ENCODE measurements around the gene GLIPR1.

DNA sequence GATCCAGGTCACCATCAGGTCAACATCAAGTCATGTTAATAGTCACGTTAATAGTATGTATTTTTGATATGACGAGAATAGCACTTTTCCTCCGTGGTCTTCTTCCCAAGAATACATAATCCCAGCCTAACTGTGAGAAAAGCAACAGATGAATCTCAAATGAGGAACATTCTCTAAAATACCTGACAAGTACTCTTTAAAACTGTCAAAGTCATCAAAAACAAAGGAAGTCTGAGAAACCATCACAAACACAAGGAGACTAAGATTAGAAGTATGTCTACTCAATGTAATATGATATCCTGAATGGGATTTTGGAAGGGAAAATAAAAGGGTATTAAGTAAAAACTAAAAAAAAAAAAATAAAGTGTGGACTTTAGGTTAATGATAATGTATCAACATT is 36.8 kb upstream of the GLIPR1 start:
- TF ChIP-seq, protein P1, sequence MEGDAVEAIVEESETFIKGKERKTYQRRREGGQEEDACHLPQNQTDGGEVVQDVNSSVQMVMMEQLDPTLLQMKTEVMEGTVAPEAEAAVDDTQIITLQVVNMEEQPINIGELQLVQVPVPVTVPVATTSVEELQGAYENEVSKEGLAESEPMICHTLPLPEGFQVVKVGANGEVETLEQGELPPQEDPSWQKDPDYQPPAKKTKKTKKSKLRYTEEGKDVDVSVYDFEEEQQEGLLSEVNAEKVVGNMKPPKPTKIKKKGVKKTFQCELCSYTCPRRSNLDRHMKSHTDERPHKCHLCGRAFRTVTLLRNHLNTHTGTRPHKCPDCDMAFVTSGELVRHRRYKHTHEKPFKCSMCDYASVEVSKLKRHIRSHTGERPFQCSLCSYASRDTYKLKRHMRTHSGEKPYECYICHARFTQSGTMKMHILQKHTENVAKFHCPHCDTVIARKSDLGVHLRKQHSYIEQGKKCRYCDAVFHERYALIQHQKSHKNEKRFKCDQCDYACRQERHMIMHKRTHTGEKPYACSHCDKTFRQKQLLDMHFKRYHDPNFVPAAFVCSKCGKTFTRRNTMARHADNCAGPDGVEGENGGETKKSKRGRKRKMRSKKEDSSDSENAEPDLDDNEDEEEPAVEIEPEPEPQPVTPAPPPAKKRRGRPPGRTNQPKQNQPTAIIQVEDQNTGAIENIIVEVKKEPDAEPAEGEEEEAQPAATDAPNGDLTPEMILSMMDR (IDR thresholded peaks at IDR 0.05; ENCODE audit: borderline replicate concordance, extremely low read depth, low read length, poor library complexity, severe bottlenecking), result no peak
- TF ChIP-seq EZH2 (IDR thresholded peaks at IDR 0.05; ENCODE audit: borderline replicate concordance, low read depth, low read length, severe bottlenecking), result no peak
